HepG2 (cell line): ENCODE measurements around the gene FIBIN. TPM values are rescaled to one million over a fixed set of nuclear protein-coding genes. Genes with fewer than 3 reads are reported as not detected.

ENCODE experiments used
- ATAC-seq: fragments of 200-7000 bp; cut with Tn5 transposase; 3 replicates; pipeline ENCODE4 v1.9.1; 2020; ENCODE audit warnings: mild to moderate bottlenecking, moderate library complexity
- BruUV-seq: library from RNA; stranded (reverse); fragments of 400-500 nt; replicated peaks from 2 replicates; lab custom pipeline; 2021; lab: Mats Ljungman, UMichigan
- CTCF ChIA-PET: fragments of 300-600 bp; formaldehyde crosslinking; extraction: SDS; loops from one replicate; lab custom pipeline; 2021; ENCODE audit warnings: low total read pairs, inconsistent platforms, low intra/inter-chr PET ratio; lab: Yijun Ruan, JAX
- POLR2A ChIA-PET: fragments of 350-600 bp; sonication (Branson Sonifier 250); formaldehyde crosslinking; loops from one replicate; lab custom pipeline; 2020; ENCODE audit warnings: antibody characterized with exemption, inconsistent platforms; lab: Yijun Ruan, JAX
- DNase-seq: peaks from one replicate; pipeline ENCODE4 v3.0.0-alpha.2; 2015; ENCODE audit warnings: low spot score
- FAIRE-seq: peaks from 3 replicates; lab custom pipeline; 2011; peaks lifted over from hg19 to GRCh38; lab: Jason Lieb, UNC
- H2AFZ ChIP-seq: one replicate; pipeline ENCODE4 v1.6.1; 2011; ENCODE audit warnings: low read length, inconsistent platforms
- H3K27ac ChIP-seq: fragments of 300-600 bp; 3 replicates; pipeline ENCODE4 v1.8.0; 2011; ENCODE audit warnings: mixed run types, mild to moderate bottlenecking, mixed read lengths, low read length, inconsistent platforms; ENCODE audit not compliant: insufficient read depth; ENCODE audit errors: extremely low read length
- H3K27me3 ChIP-seq, 2 experiments: fragments of 200-600 bp in 1 of 2; 2 replicates in 1 of 2; 3 replicates in 1 of 2; pipeline versions ENCODE4 v1.6.0 to v1.8.0; 2011; ENCODE audit warnings: low read length in 2 of 2, mild to moderate bottlenecking in 2 of 2, moderate library complexity in 2 of 2, inconsistent platforms in 1 of 2; ENCODE audit not compliant: insufficient read depth in 2 of 2, control insufficient read depth in 1 of 2
- H3K36me3 ChIP-seq, 2 experiments: fragments of 200-600 bp in 1 of 2; replicated peaks in 1 of 2; 2 replicates in 1 of 2; 3 replicates in 1 of 2; pipeline versions ENCODE4 v1.5.1 to v1.8.0; 2011; ENCODE audit warnings: low read length in 2 of 2, inconsistent platforms in 1 of 2; ENCODE audit not compliant: insufficient read depth in 2 of 2, control insufficient read depth in 1 of 2
- H3K4me1 ChIP-seq: 2 replicates; pipeline ENCODE4 v1.5.1; 2012; ENCODE audit warnings: low read length, inconsistent platforms; ENCODE audit not compliant: insufficient read depth
- H3K4me2 ChIP-seq: 2 replicates; pipeline ENCODE4 v1.6.0; 2011; ENCODE audit warnings: low read depth, low read length, inconsistent platforms
- H3K4me3 ChIP-seq, 3 experiments: fragments of 200-600 bp in 1 of 3; sonication (generic), shearing (Covaris generic) in 1 of 3; replicated peaks in 1 of 3; 2 replicates each; pipeline ENCODE4 v1.5.1; 2011 to 2016; ENCODE audit warnings: low read length in 3 of 3, inconsistent platforms in 2 of 3, low read depth in 2 of 3, mild to moderate bottlenecking in 2 of 3, control low read depth in 1 of 3, mixed read lengths in 1 of 3; ENCODE audit not compliant: insufficient read depth in 1 of 3
- H3K79me2 ChIP-seq: one replicate; pipeline ENCODE4 v1.6.1; 2011; ENCODE audit warnings: low read length, inconsistent platforms; ENCODE audit not compliant: insufficient read depth
- H3K9ac ChIP-seq: 2 replicates; pipeline ENCODE4 v1.6.0; 2011; ENCODE audit warnings: mild to moderate bottlenecking, low read depth, low read length, inconsistent platforms; ENCODE audit not compliant: insufficient read depth
- H3K9me3 ChIP-seq: 2 replicates; pipeline ENCODE4 v1.5.1; 2012; ENCODE audit warnings: mild to moderate bottlenecking, low read length
- H4K20me1 ChIP-seq: 2 replicates; pipeline ENCODE4 v1.6.0; 2011; ENCODE audit warnings: inconsistent platforms, mild to moderate bottlenecking, low read length, moderate library complexity; ENCODE audit not compliant: insufficient read depth
- ADNP ChIP-seq: sonication (generic); formaldehyde crosslinking; IDR thresholded peaks from 2 replicates; pipeline ENCODE4 v1.4.0; 2020; ENCODE audit warnings: missing genetic modification reagents
- CCDC6 ChIP-seq: sonication (generic); formaldehyde crosslinking; IDR thresholded peaks from 2 replicates; pipeline ENCODE4 v1.8.1; 2022; ENCODE audit warnings: mild to moderate bottlenecking, missing genetic modification reagents, moderate library complexity
- HDAC1 ChIP-seq: sonication (generic); formaldehyde crosslinking; IDR thresholded peaks from 2 replicates; pipeline ENCODE4 v1.5.1; 2020; ENCODE audit warnings: mild to moderate bottlenecking, missing genetic modification reagents
- KDM5A ChIP-seq: fragments of 200-600 bp; sonication (generic); IDR thresholded peaks from 2 replicates; pipeline ENCODE4 v1.7.0; 2018; ENCODE audit warnings: antibody characterized with exemption, mild to moderate bottlenecking, low read length, borderline replicate concordance
- MXD4 ChIP-seq: IDR thresholded peaks from 2 replicates; pipeline ENCODE4 v1.6.1; 2016; ENCODE audit warnings: mild to moderate bottlenecking, missing biosample characterization, missing genetic modification reagents
- NFIB ChIP-seq: sonication (generic); formaldehyde crosslinking; IDR thresholded peaks from 2 replicates; pipeline ENCODE4 v1.9.0; 2021; ENCODE audit warnings: missing genetic modification reagents, mild to moderate bottlenecking, borderline replicate concordance
- PPARG ChIP-seq: conservative IDR thresholded peaks from 2 replicates; pipeline ENCODE4 v1.6.1; 2016; ENCODE audit warnings: missing biosample characterization, missing genetic modification reagents
- TCF7L2 ChIP-seq: IDR thresholded peaks from 2 replicates; pipeline ENCODE4 v1.6.1; 2011; ENCODE audit warnings: mild to moderate bottlenecking, low read depth, low read length, moderate library complexity
- ZHX1 ChIP-seq: sonication (generic); formaldehyde crosslinking; IDR thresholded peaks from 2 replicates; pipeline ENCODE4 v1.8.1; 2022; ENCODE audit warnings: low read depth, mild to moderate bottlenecking, missing genetic modification reagents
- ZNF879 ChIP-seq: sonication (generic); formaldehyde crosslinking; IDR thresholded peaks from 2 replicates; pipeline ENCODE4 v1.8.1; 2023; ENCODE audit warnings: missing genetic modification reagents
- WGBS: methylation state at CpG from one replicate; pipeline ENCODE4 v1.1.6; 2017; ENCODE audit warnings: low lambda C conversion rate; 5-methylcytosine and 5-hydroxymethylcytosine counted together
- in situ Hi-C: cut with HindIII; loops from 2 replicates; pipeline ENCODE4 v1.10.0; 2017; ENCODE audit warnings: low pct_unique_long_range_greater_than_20kb; ENCODE audit not compliant: extremely low pct_ligation_motif_present
- intact Hi-C: fragments of 100-400 bp; cut with micrococcal nuclease; formaldehyde crosslinking; loops from one replicate; pipeline ENCODE4 v1.10.0; 2022; ENCODE audit not compliant: unreplicated experiment
- polyA plus RNA-seq, 8 experiments: library from polyadenylated mRNA; depleted of rRNA in 3 of 8; stranded (reverse) in 7 of 8; unstranded in 1 of 8; fragments of >200 nt; fragmentation: Illumina TruSeq in 4 of 8; extraction: Trizol in 4 of 8; gene quantifications; 2 replicates each; pipeline versions ENCODE4 v1.2.1 to v1.2.3, GENCODE V29; 2011 to 2016; ENCODE audit warnings: low read depth in 4 of 8, missing spikeins in 1 of 8, mixed read lengths in 1 of 8; ENCODE audit not compliant: insufficient read depth in 1 of 8
- total RNA-seq, 5 experiments: library from RNA; depleted of rRNA; stranded (reverse); fragments of >200 nt; fragmentation: Illumina TruSeq; extraction: Trizol; gene quantifications; 2 replicates each; pipeline ENCODE4 v1.2.3, GENCODE V29; 2016; ENCODE audit warnings: low read depth in 1 of 5
- TF ChIP-seq, protein P1 (sequence below): sonication (generic); formaldehyde crosslinking; IDR thresholded peaks from 2 replicates; pipeline ENCODE4 v1.4.0; 2020; ENCODE audit warnings: missing genetic modification reagents, borderline replicate concordance

Gene FIBIN
- total and polyA plus RNA-seq, 2 of the 13 experiments (the other 11 are each of a cell fraction or from before 2014, with no cell fraction given), result not detected

DNA sequence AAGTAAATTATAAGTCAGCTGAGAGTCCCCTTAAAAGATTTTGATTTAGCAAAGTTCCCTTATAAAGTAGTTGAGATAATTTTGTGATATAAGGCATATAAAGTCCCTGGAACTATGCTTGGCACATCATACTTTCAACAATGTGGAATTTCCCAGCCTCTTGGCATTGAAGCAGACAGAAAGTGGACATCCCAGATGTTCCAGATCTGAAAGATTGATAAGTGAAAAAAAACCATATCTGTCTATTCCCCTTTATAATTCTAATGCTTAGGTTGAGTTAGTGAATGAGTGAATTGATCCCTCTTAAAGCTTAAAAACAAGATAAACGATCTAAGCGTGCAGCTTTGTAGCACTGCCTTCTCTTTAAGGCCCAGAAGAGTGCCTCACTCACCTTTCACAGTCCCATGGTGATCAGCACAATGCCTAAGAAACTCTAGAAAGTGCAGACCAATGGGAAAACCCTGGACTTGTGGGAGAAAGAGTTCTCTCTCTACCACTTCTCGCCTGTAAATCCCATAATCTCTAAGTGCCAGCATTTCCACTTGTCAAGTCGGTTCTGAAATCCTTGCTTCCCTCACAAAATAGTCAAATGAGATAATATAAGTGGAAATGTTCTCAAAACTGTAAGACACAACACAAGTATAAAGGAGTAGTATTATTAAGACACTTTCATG is 17.8 kb downstream of the FIBIN start:
- H3K4me3 ChIP-seq, result no peak overlapping the region
- in situ Hi-C loops (no loop called here), intact Hi-C loops (no loop called here)
- no peaks in the 10 kb centered on the region for H3K36me3 ChIP-seq
- no peaks in the 10 kb centered on the region for H3K27me3 ChIP-seq
- BruUV-seq, result no TSS peak
- H3K27ac ChIP-seq, result no peak overlapping the region
- no peak overlapping the region for H3K9ac ChIP-seq
- H3K4me1 ChIP-seq, result no peaks in the 10 kb centered on the region
- H3K4me2 ChIP-seq, result no peak overlapping the region
- H3K79me2 ChIP-seq, result no peaks in the 10 kb centered on the region
- POLR2A ChIA-PET, result no interaction called here
- H2AFZ ChIP-seq, result no peak overlapping the region
- TF ChIP-seq PPARG, result no peak
- TF ChIP-seq MXD4 (CRISPR knock-in tag), result no peak
- TF ChIP-seq ZHX1, result no peak
- TF ChIP-seq ZNF879, result no peak
- TF ChIP-seq NFIB (CRISPR knock-in tag), result no peak
- no peak for TF ChIP-seq CCDC6 (CRISPR knock-in tag)
- TF ChIP-seq KDM5A, result no peak
- no peak for TF ChIP-seq TCF7L2
- no peak for TF ChIP-seq HDAC1 (CRISPR knock-in tag)
- TF ChIP-seq, protein P1, sequence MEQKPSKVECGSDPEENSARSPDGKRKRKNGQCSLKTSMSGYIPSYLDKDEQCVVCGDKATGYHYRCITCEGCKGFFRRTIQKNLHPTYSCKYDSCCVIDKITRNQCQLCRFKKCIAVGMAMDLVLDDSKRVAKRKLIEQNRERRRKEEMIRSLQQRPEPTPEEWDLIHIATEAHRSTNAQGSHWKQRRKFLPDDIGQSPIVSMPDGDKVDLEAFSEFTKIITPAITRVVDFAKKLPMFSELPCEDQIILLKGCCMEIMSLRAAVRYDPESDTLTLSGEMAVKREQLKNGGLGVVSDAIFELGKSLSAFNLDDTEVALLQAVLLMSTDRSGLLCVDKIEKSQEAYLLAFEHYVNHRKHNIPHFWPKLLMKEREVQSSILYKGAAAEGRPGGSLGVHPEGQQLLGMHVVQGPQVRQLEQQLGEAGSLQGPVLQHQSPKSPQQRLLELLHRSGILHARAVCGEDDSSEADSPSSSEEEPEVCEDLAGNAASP (CRISPR knock-in tag), result no peak
- no peak for TF ChIP-seq ADNP (CRISPR knock-in tag)
- TF ChIP-seq, all 625 proteins: peak for 0
- WGBS, result 24% methylated on average over 4 of the region's 4 CpGs
- no peaks in the 10 kb centered on the region for H3K9me3 ChIP-seq
- DNase-seq (no peak), FAIRE-seq (no peak), ATAC-seq (no peak)
- no peaks in the 10 kb centered on the region for H4K20me1 ChIP-seq
- CTCF ChIA-PET, result no interaction called here
